HL-60 (cell line): Measurements from ENCODE around the gene LIX1L.

Experiments
- DNase-seq, 2 experiments: peaks; one replicate each; pipeline ENCODE4 v3.0.0-alpha.2; 2010 to 2020; ENCODE audit warnings: low read depth in 1 of 2, low spot score in 1 of 2
- H3K27ac ChIP-seq: fragments of 250-450 bp; sonication (Bioruptor Pico); replicated peaks from 2 replicates; pipeline ENCODE4 v1.5.1; 2020; ENCODE audit warnings: mild to moderate bottlenecking, moderate library complexity
- H3K27me3 ChIP-seq: fragments of 250-450 bp; sonication (Bioruptor Pico); 2 replicates; pipeline ENCODE4 v1.5.1; 2021; ENCODE audit warnings: mild to moderate bottlenecking, moderate library complexity; ENCODE audit not compliant: insufficient read depth, poor library complexity, severe bottlenecking
- H3K4me3 ChIP-seq: replicated peaks from 2 replicates; pipeline ENCODE4 v1.5.1; 2011; ENCODE audit warnings: mild to moderate bottlenecking, control low read depth, low read length; ENCODE audit not compliant: insufficient read depth
- CTCF ChIP-seq: IDR thresholded peaks from one replicate; pipeline ENCODE4 v1.5.1; 2011; ENCODE audit warnings: low read length, control low read depth, inconsistent platforms; ENCODE audit not compliant: insufficient read depth
- GABPA ChIP-seq: IDR thresholded peaks from 2 replicates; pipeline ENCODE4 v1.6.1; 2012; ENCODE audit warnings: low read depth
- POLR2AphosphoS5 ChIP-seq: IDR thresholded peaks from 2 replicates; pipeline ENCODE4 v1.6.1; 2012; ENCODE audit warnings: low read depth
- REST ChIP-seq: IDR thresholded peaks from 2 replicates; pipeline ENCODE4 v1.6.1; 2012; ENCODE audit warnings: low read depth; ENCODE audit not compliant: insufficient replicate concordance
- SPI1 ChIP-seq: IDR thresholded peaks from 2 replicates; pipeline ENCODE4 v1.6.1; 2012; ENCODE audit warnings: low read depth, mild to moderate bottlenecking, borderline replicate concordance

LIX1L gene

GRCh38 chr1:145918144-145918991, 39.4 kb downstream of the LIX1L start, which contains the start of gene PEX11B:
Gene PEX11B (minus strand): TSS chr1:145918717. CDS start chr1:145918688, 29 bp downstream.
- peak; percentile 55; the same call in 1 of the 2 replicates for TF ChIP-seq SPI1
- TF ChIP-seq REST: peak; percentile 34
- TF ChIP-seq CTCF: no peak
- TF ChIP-seq POLR2AphosphoS5: no peak; the same call in none of the 2 replicates
- TF ChIP-seq GABPA: no peak

GRCh38 chr1:145917595-145917994, 40.2 kb downstream of the LIX1L start:
- Histone ChIP-seq H3K27me3 (no peaks in the 10 kb centered on the region), H3K4me3 (peak overlapping the region; percentile 99), H3K27ac (peak overlapping the region; percentile 89)
- TF ChIP-seq CTCF: no peak
- TF ChIP-seq GABPA: no peak
- TF ChIP-seq SPI1: no peak
- no peak for TF ChIP-seq POLR2AphosphoS5
- no peak for TF ChIP-seq REST
- DNase-seq: no peak

More at GRCh38 chr1:145918144-145918991, 39.4 kb downstream of the LIX1L start, which contains the start of gene PEX11B:
- DNase-seq: peak; percentile 91 to 94
- Histone ChIP-seq H3K27ac (peak within 1 kb of the TSS; percentile 89), H3K27me3 (no peaks in the 10 kb centered on the region), H3K4me3 (peak within 1 kb of the TSS; percentile 99)

- no peaks in the 10 kb centered on the region for H3K27me3 ChIP-seq
- H3K4me3 ChIP-seq: no peak overlapping the region
- TF ChIP-seq CTCF (no peak), GABPA (no peak), SPI1 (no peak), POLR2AphosphoS5 (no peak), REST (no peak)
- no peak for DNase-seq
- H3K27ac ChIP-seq: no peak overlapping the region
Measured at GRCh38 chr1:145916745-145917144, 41.1 kb downstream of the LIX1L start.
